HCT116 (cell line): ENCODE data around the gene EXOC4. TPM values are rescaled to one million over a fixed set of nuclear protein-coding genes. Genes with fewer than 3 reads are reported as not detected.

Source experiments
- ATAC-seq: fragments of 200-7000 bp; cut with Tn5 transposase; 2 replicates; pipeline ENCODE4 v1.9.1; 2020; ENCODE audit warnings: mild to moderate bottlenecking, moderate library complexity
- BruUV-seq: library from RNA; stranded (reverse); fragments of 400-500 nt; replicated peaks from 2 replicates; lab custom pipeline; 2021; lab: Mats Ljungman, UMichigan
- CTCF ChIA-PET: fragments of 300-600 bp; sonication (Branson Sonifier 250); formaldehyde crosslinking; loops from one replicate; lab custom pipeline; 2021; ENCODE audit warnings: antibody characterized with exemption; lab: Charles Lee
- POLR2A ChIA-PET: fragments of 300-600, 350-600 bp; sonication (Branson Sonifier 250); formaldehyde crosslinking; loops from one replicate; lab custom pipeline; 2021; ENCODE audit warnings: antibody characterized with exemption; lab: Charles Lee
- RAD21 ChIA-PET, 2 experiments: fragments of 300-600 bp; sonication (Branson Sonifier 250); formaldehyde crosslinking; loops; one replicate each; lab custom pipeline; 2023; ENCODE audit warnings: low total read pairs in 2 of 2; ENCODE audit not compliant: uncharacterized antibody in 2 of 2, unreplicated experiment in 2 of 2, low non-redundant PET in 1 of 2; lab: Charles Lee
- DNase-seq: peaks from one replicate; pipeline ENCODE4 v3.0.0-alpha.2; 2010; ENCODE audit warnings: low read depth, low spot score
- H2AFZ ChIP-seq: fragments of 200-600 bp; shearing (Covaris generic), sonication (generic); 2 replicates; pipeline ENCODE4 v1.6.1; 2017; ENCODE audit warnings: low read depth, mixed run types, mixed read lengths, antibody characterized with exemption, low read length; ENCODE audit not compliant: poor library complexity, severe bottlenecking
- H3K27ac ChIP-seq: 2 replicates; pipeline ENCODE4 v1.5.1; 2012; ENCODE audit warnings: low read depth, low read length
- H3K27me3 ChIP-seq: fragments of 200-600 bp; sonication (generic); 2 replicates; pipeline ENCODE4 v1.6.1; 2016; ENCODE audit warnings: mixed run types, low read length, mixed read lengths; ENCODE audit not compliant: insufficient read depth
- H3K36me3 ChIP-seq, 2 experiments: fragments of 200-500 bp in 1 of 2; fragments of 200-600 bp in 1 of 2; sonication (Bioruptor generic) in 1 of 2; sonication (generic) in 1 of 2; 2 replicates each; pipeline versions ENCODE4 v1.5.1 to v1.6.1; 2014 to 2016; ENCODE audit warnings: low read length in 2 of 2, inconsistent platforms in 1 of 2, mixed read lengths in 1 of 2, mixed run types in 1 of 2; ENCODE audit not compliant: insufficient read depth in 2 of 2, control insufficient read depth in 1 of 2
- H3K4me1 ChIP-seq, 2 experiments: fragments of 200-600 bp in 1 of 2; sonication (generic) in 1 of 2; 2 replicates each; pipeline versions ENCODE4 v1.5.1 to v1.6.1; 2012 to 2017; ENCODE audit warnings: low read length in 2 of 2, inconsistent platforms in 1 of 2, mild to moderate bottlenecking in 1 of 2, mixed read lengths in 1 of 2, mixed run types in 1 of 2, moderate library complexity in 1 of 2; ENCODE audit not compliant: insufficient read depth in 2 of 2, control insufficient read depth in 1 of 2
- H3K4me2 ChIP-seq: fragments of 200-600 bp; sonication (generic); 2 replicates; pipeline ENCODE4 v1.6.1; 2017; ENCODE audit warnings: mixed run types, low read length, mixed read lengths
- H3K4me3 ChIP-seq, 2 experiments: fragments of 200-600 bp in 1 of 2; sonication (generic) in 1 of 2; replicated peaks in 1 of 2; 2 replicates each; pipeline ENCODE4 v1.5.1; 2011 to 2016; ENCODE audit warnings: low read length in 2 of 2, control low read depth in 1 of 2, low read depth in 1 of 2, mild to moderate bottlenecking in 1 of 2, mixed read lengths in 1 of 2, mixed run types in 1 of 2
- H3K79me2 ChIP-seq: fragments of 200-600 bp; sonication (generic); 2 replicates; pipeline ENCODE4 v1.6.1; 2017; ENCODE audit warnings: mild to moderate bottlenecking, mixed run types, low read length, moderate library complexity, mixed read lengths; ENCODE audit not compliant: insufficient read depth
- H3K9ac ChIP-seq: fragments of 200-600 bp; sonication (generic); 2 replicates; pipeline ENCODE4 v1.6.1; 2016; ENCODE audit warnings: low read length, mixed read lengths
- H3K9me2 ChIP-seq: fragments of 200-600 bp; sonication (generic), shearing (Covaris generic); 2 replicates; pipeline ENCODE4 v1.6.1; 2017; ENCODE audit warnings: mixed run types, mild to moderate bottlenecking, moderate library complexity; ENCODE audit not compliant: insufficient read depth
- H3K9me3 ChIP-seq, 2 experiments: fragments of 200-500 bp in 1 of 2; fragments of 200-600 bp in 1 of 2; sonication (Bioruptor generic) in 1 of 2; sonication (generic) in 1 of 2; 2 replicates each; pipeline ENCODE4 v1.6.1; 2014 to 2017; ENCODE audit warnings: low read length in 2 of 2, mixed read lengths in 2 of 2, inconsistent platforms in 1 of 2, low read depth in 1 of 2, mild to moderate bottlenecking in 1 of 2, mixed run types in 1 of 2, moderate library complexity in 1 of 2; ENCODE audit not compliant: control insufficient read depth in 1 of 2, insufficient read depth in 1 of 2
- H4K20me1 ChIP-seq: fragments of 200-600 bp; sonication (generic), shearing (Covaris generic); 2 replicates; pipeline ENCODE4 v1.6.1; 2017; ENCODE audit warnings: mixed run types, mild to moderate bottlenecking, moderate library complexity; ENCODE audit not compliant: insufficient read depth
- CBX3 ChIP-seq: IDR thresholded peaks from 2 replicates; pipeline ENCODE4 v1.6.1; 2012; ENCODE audit warnings: low read depth
- CEBPB ChIP-seq: IDR thresholded peaks from 2 replicates; pipeline ENCODE4 v1.6.1; 2012; ENCODE audit warnings: low read depth
- ELF1 ChIP-seq: IDR thresholded peaks from 2 replicates; pipeline ENCODE4 v1.6.1; 2012; ENCODE audit warnings: low read depth, borderline replicate concordance
- EZH2 ChIP-seq: fragments of 200-600 bp; sonication (generic); IDR thresholded peaks from 2 replicates; pipeline ENCODE4 v1.6.1; 2017; ENCODE audit warnings: antibody characterized with exemption, mixed run types
- EZH2phosphoT487 ChIP-seq: fragments of 200-600 bp; IDR thresholded peaks from 2 replicates; pipeline ENCODE4 v1.6.1; 2018; ENCODE audit warnings: antibody characterized with exemption, borderline replicate concordance
- FOSL1 ChIP-seq: IDR thresholded peaks from 2 replicates; pipeline ENCODE4 v1.6.1; 2012; ENCODE audit warnings: low read depth
- JUND ChIP-seq: IDR thresholded peaks from 2 replicates; pipeline ENCODE4 v1.6.1; 2012
- POLR2A ChIP-seq: IDR thresholded peaks from 2 replicates; pipeline ENCODE4 v1.7.0; 2011; ENCODE audit warnings: borderline replicate concordance; ENCODE audit not compliant: insufficient read depth, insufficient read length; ENCODE audit errors: extremely low read depth
- POLR2AphosphoS5 ChIP-seq: IDR thresholded peaks from 2 replicates; pipeline ENCODE4 v1.6.1; 2011; ENCODE audit warnings: mild to moderate bottlenecking, low read depth, low read length, moderate library complexity
- RAD21 ChIP-seq: IDR thresholded peaks from 2 replicates; pipeline ENCODE4 v1.6.1; 2012; ENCODE audit warnings: low read depth, mild to moderate bottlenecking
- REST ChIP-seq: IDR thresholded peaks from 2 replicates; pipeline ENCODE4 v1.6.1; 2012; ENCODE audit warnings: low read depth
- SIN3A ChIP-seq: IDR thresholded peaks from 2 replicates; pipeline ENCODE4 v1.6.1; 2012; ENCODE audit warnings: low read depth
- SRF ChIP-seq: IDR thresholded peaks from 2 replicates; pipeline ENCODE4 v1.6.1; 2012; ENCODE audit warnings: low read depth
- TCF7L2 ChIP-seq: IDR thresholded peaks from 2 replicates; pipeline ENCODE4 v1.7.0; 2011; ENCODE audit warnings: borderline replicate concordance, inconsistent platforms; ENCODE audit not compliant: insufficient read depth, insufficient read length; ENCODE audit errors: extremely low read depth
- YY1 ChIP-seq: IDR thresholded peaks from 2 replicates; pipeline ENCODE4 v1.6.1; 2011; ENCODE audit warnings: low read length, low read depth, moderate library complexity, mild to moderate bottlenecking; ENCODE audit not compliant: insufficient replicate concordance; ENCODE audit errors: extremely low read depth
- ZBTB33 ChIP-seq: IDR thresholded peaks from 2 replicates; pipeline ENCODE4 v1.6.1; 2011; ENCODE audit warnings: mild to moderate bottlenecking, low read length, moderate library complexity; ENCODE audit not compliant: insufficient replicate concordance; ENCODE audit errors: extremely low read depth
- ZNF274 ChIP-seq: fragments of 200-500 bp; sonication (Bioruptor generic); IDR thresholded peaks from 2 replicates; pipeline ENCODE4 v1.6.1; 2014; ENCODE audit warnings: mild to moderate bottlenecking, low read depth, low read length, inconsistent platforms
- intact Hi-C: fragments of 100-400 bp; cut with micrococcal nuclease; formaldehyde crosslinking; loops from 2 replicates; pipeline ENCODE4 v1.10.0; 2022
- total RNA-seq: library from RNA; stranded (reverse); gene quantifications from one replicate; pipeline ENCODE4 v1.2.1, GENCODE V29; 2021; ENCODE audit not compliant: unreplicated experiment
- TF ChIP-seq, protein P1 (sequence below), 3 experiments: fragments of 200-600 bp in 1 of 3; sonication (generic) in 1 of 3; IDR thresholded peaks in 2 of 3; conservative IDR thresholded peaks in 1 of 3; 2 replicates each; pipeline ENCODE4 v1.5.1; 2012 to 2017; ENCODE audit warnings: low read depth in 2 of 3, low read length in 2 of 3, antibody characterized with exemption in 1 of 3, borderline replicate concordance in 1 of 3, control low read depth in 1 of 3, mild to moderate bottlenecking in 1 of 3, mixed read lengths in 1 of 3, mixed run types in 1 of 3, moderate library complexity in 1 of 3; ENCODE audit not compliant: insufficient read depth in 1 of 3

Gene EXOC4
- total RNA-seq, 1 experiment from 2014 or later = 40.3 TPM

GRCh38 chr7:133359449-133359848, 106.6 kb downstream of the EXOC4 start (continued):
- TF ChIP-seq SRF (no peak), CBX3 (no peak)

DNA sequence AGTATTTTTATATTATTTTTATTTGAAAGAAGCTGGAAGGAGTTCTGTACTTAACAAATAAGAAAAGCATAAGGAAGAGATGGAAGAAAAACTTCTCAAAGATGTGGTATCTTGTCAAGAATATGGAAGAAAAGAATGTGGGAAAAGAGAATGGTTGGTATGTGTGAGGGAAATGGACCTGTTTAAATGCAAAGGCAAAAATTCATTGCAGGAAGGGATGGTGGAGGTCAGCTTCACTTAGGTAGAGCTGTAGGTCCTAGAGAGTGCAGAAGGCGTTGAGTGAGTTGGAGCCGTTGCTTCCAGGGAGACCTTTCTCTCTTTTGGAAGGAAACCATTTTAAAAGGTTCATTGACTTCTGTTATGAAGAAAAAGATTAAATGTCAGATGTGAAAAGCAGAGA, 107.3 kb downstream of the EXOC4 start:
- Histone ChIP-seq H3K27ac (no peak overlapping the region), H3K4me1 (no peaks in the 10 kb centered on the region), H3K9me2 (no peaks in the 10 kb centered on the region)
- CTCF ChIA-PET = no interaction called here
- RAD21 ChIA-PET = no interaction called here
- POLR2A ChIA-PET = no interaction called here
- TF ChIP-seq RAD21 (no peak), YY1 (no peak), EZH2 (no peak), FOSL1 (no peak), SIN3A (no peak), ZBTB33 (no peak), EZH2phosphoT487 (no peak), TCF7L2 (no peak), CBX3 (no peak), JUND (no peak), CEBPB (no peak), ZNF274 (no peak), REST (no peak), ELF1 (no peak), POLR2A (no peak), POLR2AphosphoS5 (no peak)
- TF ChIP-seq, protein P1, sequence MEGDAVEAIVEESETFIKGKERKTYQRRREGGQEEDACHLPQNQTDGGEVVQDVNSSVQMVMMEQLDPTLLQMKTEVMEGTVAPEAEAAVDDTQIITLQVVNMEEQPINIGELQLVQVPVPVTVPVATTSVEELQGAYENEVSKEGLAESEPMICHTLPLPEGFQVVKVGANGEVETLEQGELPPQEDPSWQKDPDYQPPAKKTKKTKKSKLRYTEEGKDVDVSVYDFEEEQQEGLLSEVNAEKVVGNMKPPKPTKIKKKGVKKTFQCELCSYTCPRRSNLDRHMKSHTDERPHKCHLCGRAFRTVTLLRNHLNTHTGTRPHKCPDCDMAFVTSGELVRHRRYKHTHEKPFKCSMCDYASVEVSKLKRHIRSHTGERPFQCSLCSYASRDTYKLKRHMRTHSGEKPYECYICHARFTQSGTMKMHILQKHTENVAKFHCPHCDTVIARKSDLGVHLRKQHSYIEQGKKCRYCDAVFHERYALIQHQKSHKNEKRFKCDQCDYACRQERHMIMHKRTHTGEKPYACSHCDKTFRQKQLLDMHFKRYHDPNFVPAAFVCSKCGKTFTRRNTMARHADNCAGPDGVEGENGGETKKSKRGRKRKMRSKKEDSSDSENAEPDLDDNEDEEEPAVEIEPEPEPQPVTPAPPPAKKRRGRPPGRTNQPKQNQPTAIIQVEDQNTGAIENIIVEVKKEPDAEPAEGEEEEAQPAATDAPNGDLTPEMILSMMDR (IDR thresholded peaks at IDR 0.05 in 2 of 3, conservative IDR thresholded peaks at IDR 0.05 in 1 of 3; ENCODE audit: borderline replicate concordance in 1 of 3, insufficient read depth in 1 of 3, low read depth in 2 of 3, low read length in 2 of 3) = no peak
- TF ChIP-seq, all 23 proteins: peak for 0
- no peaks in the 10 kb centered on the region for H4K20me1 ChIP-seq
- H3K79me2 ChIP-seq = no peaks in the 10 kb centered on the region
- H3K9ac ChIP-seq = no peak overlapping the region
- DNase-seq (no peak), ATAC-seq (no peak)
- H3K9me3 ChIP-seq = no peaks in the 10 kb centered on the region
- no peaks in the 10 kb centered on the region for H3K27me3 ChIP-seq
- no peak overlapping the region for H2AFZ ChIP-seq
- no TSS peak for BruUV-seq
- intact Hi-C loops = no loop called here
- no peak overlapping the region for H3K4me3 ChIP-seq
- H3K36me3 ChIP-seq = no peaks in the 10 kb centered on the region
- H3K4me2 ChIP-seq = no peak overlapping the region
